Upper lobe of left lung (tissue), 4 donors: ENCODE measurements around the gene REEP2.

ENCODE experiments used
- CTCF ChIP-seq, 6 experiments: fragments of 450-650 bp in 4 of 6; fragments of 200-600 bp in 2 of 6; sonication (generic) in 2 of 6; IDR thresholded peaks; one replicate each; pipeline ENCODE4 v1.5.1; 2016 to 2019; ENCODE audit warnings: antibody characterized with exemption in 6 of 6
- EP300 ChIP-seq, 4 donors: sonication (generic); formaldehyde crosslinking; IDR thresholded peaks; one replicate each; pipeline ENCODE4 v1.5.1; 2017; ENCODE audit warnings: antibody characterized with exemption in 4 of 4, control low read depth in 2 of 4

- TF ChIP-seq CTCF (IDR thresholded peaks at IDR 0.05) (no peak), EP300 (IDR thresholded peaks at IDR 0.05) (no peak)
Observed at GRCh38 chr5:138389332-138389731, 49.5 kb upstream of the REEP2 start.
